ENCODE measurements around the gene ITPR2.

DNA sequence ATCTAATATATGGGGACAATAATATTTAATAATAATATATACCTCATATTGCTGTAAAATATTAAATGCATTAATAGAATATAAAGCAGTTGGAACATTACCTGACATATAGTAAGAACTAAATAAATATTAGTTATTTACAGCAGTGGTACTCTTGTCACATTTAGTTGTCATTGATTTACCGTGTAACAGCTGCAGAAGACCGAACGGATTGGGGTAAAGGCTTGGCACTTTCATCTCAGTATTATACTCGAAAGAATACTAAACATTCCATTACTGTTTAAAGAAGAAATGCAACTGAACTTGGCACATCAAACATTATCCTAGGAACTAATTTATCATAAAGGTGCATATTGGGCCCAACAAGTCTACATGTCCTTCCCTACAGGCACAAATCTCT is 61.1 kb downstream of the ITPR2 start:
- TF ChIP-seq GATA4 (IDR thresholded peaks at IDR 0.05; ENCODE audit: borderline replicate concordance, low read depth), result no peak
- TF ChIP-seq ZNF20 (CRISPR knock-in tag; IDR thresholded peaks at IDR 0.05), result no peak
- TF ChIP-seq RFX5 (IDR thresholded peaks at IDR 0.05; ENCODE audit: low read depth, low read length), result no peak
- no peak for TF ChIP-seq ZSCAN5A (CRISPR knock-in tag; IDR thresholded peaks at IDR 0.05; ENCODE audit: borderline replicate concordance)
- no peak for TF ChIP-seq ELF4 (CRISPR knock-in tag; IDR thresholded peaks at IDR 0.05; ENCODE audit: borderline replicate concordance)
- no peak for TF ChIP-seq U2AF2 (IDR thresholded peaks at IDR 0.05; ENCODE audit: low read depth, low read length)
- TF ChIP-seq CTCF (CRISPR knock-in tag; IDR thresholded peaks at IDR 0.05), result no peak
